Dermis microvascular lymphatic vessel endothelial cell (primary cell): ENCODE results near the gene ACSL3. TPM values are rescaled to one million over a fixed set of nuclear protein-coding genes. Genes with fewer than 3 reads are reported as not detected.
A peak's percentile ranks its signal among the peaks of the same experiment; 100 is the strongest.
"Not testable (repeated sequence)": the region's sequence is repeated elsewhere in the genome, so short reads cannot be mapped to it uniquely, and the experiment has no call there.

Experiments used
- DNase-seq, 2 donors: peaks; one replicate each; pipeline versions ENCODE4 v3.0.0 to v3.0.0-alpha.2; 2010; ENCODE audit warnings: low read depth in 2 of 2
- total RNA-seq: library from RNA; depleted of rRNA; stranded (reverse); fragments of >200 nt; gene quantifications from 2 replicates; pipeline ENCODE4 v1.2.1, GENCODE V29; 2014

ACSL3 gene
- total RNA-seq, 1 donor from 2014 or later = 105 TPM

- DNase-seq = no peak
Measured at GRCh38 chr2:222907790-222908441, 47.1 kb downstream of the ACSL3 start.

- DNase-seq = no peak
Measured at GRCh38 chr2:222909286-222909685, 48.5 kb downstream of the ACSL3 start.

- DNase-seq = no peak
Measured at GRCh38 chr2:222912117-222912516, 51.3 kb downstream of the ACSL3 start.

DNA sequence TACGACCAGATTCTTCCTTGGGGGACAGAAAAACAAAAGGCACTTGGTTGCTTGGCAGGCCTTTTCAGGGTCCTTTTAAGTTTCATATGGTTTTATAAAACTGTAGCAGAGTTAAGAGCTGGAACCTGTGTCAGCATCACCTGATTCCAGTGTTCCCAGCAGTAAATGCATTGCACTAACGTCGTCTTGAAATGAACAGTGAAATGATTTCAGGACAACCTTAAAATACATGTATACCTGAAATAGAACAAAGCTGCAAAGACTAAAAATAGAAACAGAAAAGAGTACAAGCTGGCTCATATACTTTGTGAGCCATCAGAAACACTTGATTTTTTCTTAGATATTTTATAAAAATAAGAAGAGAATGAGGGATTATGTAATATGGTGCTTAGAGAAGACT is 51.9 kb downstream of the ACSL3 start:
- no peak for DNase-seq

GRCh38 chr2:222915092-222915957 is 54.5 kb downstream of the ACSL3 start:
- DNase-seq = peak in 1 of 2 donors; percentile 19

GRCh38 chr2:222916229-222917197 is 55.7 kb downstream of the ACSL3 start:
- DNase-seq = no peak

DNA sequence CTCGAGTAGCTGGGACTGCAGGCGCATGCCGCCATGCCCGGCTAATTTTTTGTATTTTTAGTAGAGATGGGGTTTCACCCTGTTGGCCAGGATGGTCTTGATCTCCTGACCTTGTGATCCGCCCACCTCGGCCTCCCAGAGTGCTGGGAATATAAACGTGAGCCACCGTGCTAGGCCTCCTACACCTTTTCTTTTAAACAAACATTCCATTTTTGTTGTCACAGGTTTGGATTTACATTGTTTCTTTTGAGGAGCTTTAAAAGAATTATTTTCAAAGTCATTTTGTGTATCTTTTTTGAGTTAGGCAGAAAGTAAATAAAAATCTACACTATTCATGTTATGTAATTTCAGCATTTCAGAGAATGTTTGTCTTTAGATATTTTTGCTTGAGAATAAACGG is 56.4 kb downstream of the ACSL3 start:
- DNase-seq = not testable (repeated sequence)

GRCh38 chr2:222919841-222920526 is 59.1 kb downstream of the ACSL3 start:
- DNase-seq = peak in 1 of 2 donors; percentile 56

- no peak for DNase-seq
Measured at GRCh38 chr2:222920657-222921186, 59.9 kb downstream of the ACSL3 start.

DNA sequence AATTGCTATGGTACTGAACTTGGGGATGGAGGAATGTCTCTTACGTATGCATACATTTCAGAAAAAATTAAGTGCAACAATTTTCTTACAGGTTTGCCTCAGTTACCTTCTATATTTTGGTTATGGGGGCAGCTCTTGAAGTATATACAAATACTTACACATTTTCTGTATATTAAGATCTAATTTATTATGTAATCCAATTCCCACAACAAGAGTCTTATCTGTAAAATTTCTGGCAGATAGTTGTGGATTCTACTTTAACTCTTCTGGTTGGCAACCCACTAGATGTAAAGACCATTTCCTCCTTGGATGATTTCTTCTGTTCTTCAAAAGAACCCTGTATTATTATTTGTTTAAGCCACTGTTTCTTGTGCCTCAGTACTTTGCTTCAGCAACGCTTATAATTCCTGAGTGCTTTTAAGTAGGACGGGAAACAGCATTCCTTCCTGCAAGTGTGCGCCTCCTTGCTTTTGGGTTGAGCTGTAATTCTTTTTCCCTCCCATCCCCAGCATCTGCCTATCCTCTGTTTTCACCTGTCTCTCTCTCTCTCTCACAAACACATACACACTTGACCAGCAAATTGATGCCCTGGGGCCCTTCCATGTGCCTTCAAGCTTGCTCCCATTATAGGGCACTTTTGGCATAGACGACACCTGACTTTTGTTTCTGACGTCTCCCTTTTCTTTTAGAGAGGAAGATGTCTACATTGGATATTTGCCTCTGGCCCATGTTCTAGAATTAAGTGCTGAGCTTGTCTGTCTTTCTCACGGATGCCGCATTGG is 61.4 kb downstream of the ACSL3 start:
- DNase-seq = no peak

DNA sequence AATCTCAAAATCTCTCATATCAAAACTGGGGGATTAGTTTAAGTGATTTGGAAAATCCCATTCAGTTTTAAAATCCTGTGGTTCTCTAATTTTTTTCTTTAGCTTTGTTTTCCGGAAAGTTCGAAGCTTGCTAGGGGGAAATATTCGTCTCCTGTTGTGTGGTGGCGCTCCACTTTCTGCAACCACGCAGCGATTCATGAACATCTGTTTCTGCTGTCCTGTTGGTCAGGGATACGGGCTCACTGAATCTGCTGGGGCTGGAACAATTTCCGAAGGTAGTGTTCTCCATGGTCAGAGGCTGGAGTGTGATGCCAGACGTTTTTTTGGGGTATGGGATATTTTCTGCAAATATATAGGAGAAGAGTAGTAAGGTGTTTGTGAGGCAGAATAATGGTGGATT is 66.1 kb downstream of the ACSL3 start:
- DNase-seq = no peak

- peak; percentile 54 to 73 for DNase-seq
Measured at GRCh38 chr2:222927600-222927999, 66.8 kb downstream of the ACSL3 start.

DNA sequence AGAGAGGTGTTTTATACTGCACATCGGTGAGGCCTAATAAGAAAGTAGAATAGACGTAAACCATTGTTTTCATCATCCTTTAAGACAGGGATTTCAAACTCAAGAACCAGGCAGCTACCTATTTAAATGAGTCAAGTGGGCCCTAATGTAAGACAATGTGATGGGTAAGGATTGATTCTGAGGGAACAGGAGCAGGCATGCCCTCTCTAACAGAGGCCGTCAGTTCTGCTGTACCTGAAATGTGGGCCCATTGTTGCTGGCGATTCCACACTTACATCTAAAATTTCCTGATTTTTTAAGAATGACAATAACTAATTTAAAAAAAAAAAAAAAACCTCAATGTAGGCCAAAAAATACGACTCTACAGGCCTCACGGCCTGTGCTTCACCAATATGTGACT is 67.5 kb downstream of the ACSL3 start:
- DNase-seq = no peak

DNA sequence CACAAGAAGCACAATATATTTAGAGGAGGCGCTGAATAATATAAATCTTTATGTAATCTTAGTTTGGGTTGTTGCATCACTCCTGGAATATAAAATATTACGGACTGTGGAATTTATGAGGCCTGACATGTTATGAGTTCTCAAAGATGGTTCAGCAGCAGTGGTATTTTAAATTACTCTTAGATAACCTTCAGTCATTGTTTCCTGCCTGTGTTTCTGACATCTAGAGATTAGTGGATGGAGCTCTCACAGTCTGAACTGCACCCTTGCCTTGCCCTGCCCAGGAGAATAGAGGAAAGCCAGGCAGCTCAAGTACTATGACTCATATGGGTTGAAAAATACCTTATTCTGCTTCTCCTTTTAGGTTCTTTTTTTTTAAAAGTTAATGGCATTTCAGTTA is 70.0 kb downstream of the ACSL3 start:
- peak in 1 of 2 donors; percentile 12 for DNase-seq

- no peak for DNase-seq
Measured at GRCh38 chr2:222931659-222932058, 70.8 kb downstream of the ACSL3 start.

GRCh38 chr2:222933458-222933857 is 72.6 kb downstream of the ACSL3 start:
- no peak for DNase-seq

DNA sequence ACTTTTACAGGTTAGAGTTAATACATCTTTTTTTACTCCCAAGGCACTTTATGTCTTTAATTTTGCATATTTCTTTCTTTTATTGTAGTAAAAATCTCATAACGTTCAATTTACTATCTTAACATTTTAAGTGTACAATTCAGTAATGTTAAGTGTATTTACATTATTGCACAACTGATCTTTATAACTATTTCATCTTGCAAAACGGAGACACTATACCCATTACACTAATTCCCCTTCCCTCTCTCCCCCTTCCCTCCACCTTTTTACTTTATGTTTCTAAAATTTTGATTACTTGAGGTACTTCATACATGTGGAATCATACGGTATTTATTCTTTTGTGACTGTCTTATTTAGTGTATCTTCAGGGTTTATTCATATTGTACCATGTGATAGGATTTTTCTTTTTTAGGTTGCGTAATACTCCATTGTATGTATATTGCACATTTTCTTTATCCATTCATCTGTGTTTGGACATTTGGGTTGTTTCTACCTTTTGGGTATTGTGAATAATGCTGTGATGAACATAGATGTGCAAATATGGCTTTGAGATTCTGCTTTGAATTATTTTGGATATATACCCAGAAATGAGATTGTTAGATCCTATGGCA is 75.0 kb downstream of the ACSL3 start:
- DNase-seq = no peak

DNA sequence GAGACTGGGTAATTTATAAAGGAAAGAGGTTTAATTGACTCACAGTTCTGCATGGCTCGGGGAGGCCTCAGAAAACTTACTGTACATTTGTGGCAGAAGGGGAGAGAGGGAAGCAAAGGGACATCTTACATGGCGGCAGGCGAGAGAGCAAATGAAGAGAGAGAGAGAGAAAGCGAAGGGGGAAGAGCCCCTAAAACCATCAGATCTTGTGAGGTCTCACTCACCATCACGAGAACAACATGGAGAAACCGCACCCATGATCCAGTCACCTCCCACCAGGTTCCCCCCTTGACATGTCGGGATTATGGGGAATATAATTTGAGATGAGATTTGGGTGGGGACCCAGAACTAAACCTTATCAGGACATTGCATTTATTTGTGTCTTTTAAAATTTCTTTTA is 75.9 kb downstream of the ACSL3 start:
- no peak for DNase-seq

DNA sequence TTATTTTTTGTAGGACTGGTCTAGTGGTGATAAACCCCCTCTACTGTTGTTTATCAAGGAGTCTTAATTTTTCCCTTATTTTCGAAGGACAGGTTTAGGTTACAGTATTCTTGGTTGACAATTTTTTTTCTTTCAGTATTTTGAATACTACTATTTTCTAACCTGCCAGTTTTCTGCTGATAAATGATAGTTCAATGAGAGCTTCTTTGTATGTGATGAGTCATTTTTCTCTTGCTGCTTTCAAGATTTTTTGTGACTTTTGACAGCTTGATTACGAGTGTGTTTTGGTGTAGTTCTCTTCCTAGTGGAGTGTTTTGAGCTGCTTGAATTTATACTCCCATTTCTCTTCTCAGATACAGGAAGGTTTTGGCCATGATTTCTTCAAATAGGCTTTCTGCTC is 77.5 kb downstream of the ACSL3 start:
- DNase-seq = no peak
